CD4-positive, CD25-positive, alpha-beta regulatory T cell (primary cell): ENCODE measurements around the gene IL12RB2. TPM values are rescaled to one million over a fixed set of nuclear protein-coding genes. Genes with fewer than 3 reads are reported as not detected.

Experiments
- ATAC-seq, 2 donors: fragments of 150-1000 bp; cut with Tn5 transposase; one replicate each; pipeline ENCODE4 v1.10.0; 2021; ENCODE audit warnings: low read depth in 2 of 2, moderate number of reproducible peaks in 2 of 2, moderate library complexity in 1 of 2
- DNase-seq, 3 donors: peaks; one replicate each; pipeline versions ENCODE4 v3.0.0 to v3.0.0-alpha.2; 2012 to 2022; ENCODE audit warnings: mixed read lengths in 1 of 3
- H3K27ac ChIP-seq: one replicate; pipeline ENCODE4 v1.7.0; 2013; ENCODE audit warnings: mild to moderate bottlenecking, low read length; ENCODE audit not compliant: insufficient read depth, poor library complexity, severe bottlenecking
- H3K27me3 ChIP-seq: one replicate; pipeline ENCODE4 v1.7.0; 2013; ENCODE audit warnings: low read length; ENCODE audit not compliant: control insufficient read depth, insufficient read depth
- H3K36me3 ChIP-seq: one replicate; pipeline ENCODE4 v1.7.0; 2013; ENCODE audit warnings: mild to moderate bottlenecking, low read length, moderate library complexity; ENCODE audit not compliant: control insufficient read depth, insufficient read depth
- H3K4me1 ChIP-seq: 2 replicates; pipeline ENCODE4 v1.7.0; 2013; ENCODE audit warnings: mild to moderate bottlenecking, low read length; ENCODE audit not compliant: insufficient read depth, control insufficient read depth, poor library complexity, severe bottlenecking
- H3K4me3 ChIP-seq: one replicate; pipeline ENCODE4 v1.7.0; 2013; ENCODE audit warnings: low read depth, mild to moderate bottlenecking, low read length, moderate library complexity
- H3K9me3 ChIP-seq, 2 experiments: 1 replicate in 1 of 2; 2 replicates in 1 of 2; pipeline ENCODE4 v1.7.0; 2013; ENCODE audit warnings: low read length in 2 of 2, mild to moderate bottlenecking in 1 of 2, moderate library complexity in 1 of 2; ENCODE audit not compliant: control insufficient read depth in 2 of 2
- H3K27ac Mint-ChIP-seq, 3 donors: one replicate each; pipeline ENCODE4 v1.8.0; 2020 to 2022; ENCODE audit warnings: mild to moderate bottlenecking in 3 of 3, mixed read lengths in 3 of 3, moderate library complexity in 2 of 3
- H3K27me3 Mint-ChIP-seq: one replicate; pipeline ENCODE4 v1.8.0; 2022; ENCODE audit warnings: mild to moderate bottlenecking, mixed read lengths
- H3K36me3 Mint-ChIP-seq: one replicate; pipeline ENCODE4 v1.8.0; 2020; ENCODE audit warnings: mixed read lengths
- H3K4me1 Mint-ChIP-seq, 4 donors: one replicate each; pipeline ENCODE4 v1.8.0; 2020 to 2022; ENCODE audit warnings: mixed read lengths in 4 of 4, mild to moderate bottlenecking in 1 of 4
- H3K4me3 Mint-ChIP-seq, 4 donors: one replicate each; pipeline ENCODE4 v1.8.0; 2020 to 2022; ENCODE audit warnings: mild to moderate bottlenecking in 4 of 4, mixed read lengths in 4 of 4, moderate library complexity in 3 of 4
- H3K9me3 Mint-ChIP-seq, 7 donors: one replicate each; pipeline ENCODE4 v1.8.0; 2020 to 2022; ENCODE audit warnings: mixed read lengths in 7 of 7, mild to moderate bottlenecking in 3 of 7, moderate library complexity in 2 of 7
- polyA plus RNA-seq, 4 donors: library from polyadenylated mRNA; unstranded; fragments of 300-500 nt; fragmentation: Illumina TruSeq; gene quantifications; one replicate each; pipeline ENCODE4 v1.2.3, GENCODE V29; 2021
- total RNA-seq: library from RNA; stranded (reverse); gene quantifications from one replicate; pipeline ENCODE4 v1.2.3, GENCODE V29; 2022

The IL12RB2 gene
- total and polyA plus RNA-seq, 5 donors from 2014 or later = 11.9 to 43.5 (median 18.1) TPM

- peak within 1 kb of the TSS; percentile 95 to 100 (median 96) for H3K4me3 Mint-ChIP-seq
- peaks cover 7% of the 10 kb centered on the region for H3K36me3 ChIP-seq
- H3K27me3 Mint-ChIP-seq = peaks cover 6% of the 10 kb centered on the region
- no peaks in the 10 kb centered on the region for H3K9me3 ChIP-seq
- peaks cover 38% of the 10 kb centered on the region for H3K4me1 ChIP-seq
- no peaks in the 10 kb centered on the region for H3K9me3 Mint-ChIP-seq
- peak within 1 kb of the TSS; percentile 98 to 100 (median 99) for H3K27ac Mint-ChIP-seq
- DNase-seq = peak; percentile 95 to 99 (median 95)
- peaks cover 13% of the 10 kb centered on the region for H3K36me3 Mint-ChIP-seq
- peak within 1 kb of the TSS; percentile 98 for H3K4me3 ChIP-seq
- peak within 1 kb of the TSS; percentile 97 for H3K27ac ChIP-seq
- peak; percentile 93 to 96 for ATAC-seq
- H3K27me3 ChIP-seq = no peaks in the 10 kb centered on the region
- H3K4me1 Mint-ChIP-seq = peaks cover 13 to 45% (median 34%) of the 10 kb centered on the region in 4 donors
These were observed 122.9 kb downstream of the IL12RB2 start, which contains the start of gene SERBP1 for GRCh38 chr1:67430358-67431155. TSS of gene SERBP1 (minus strand) at chr1:67430402. CDS start at chr1:67430300, 102 bp downstream.

- H3K4me3 ChIP-seq = peak overlapping the region; percentile 92
- peaks cover 31% of the 10 kb centered on the region for H3K4me1 ChIP-seq
- DNase-seq = no peak
- peaks cover 6% of the 10 kb centered on the region for H3K36me3 Mint-ChIP-seq
- peak overlapping the region; percentile 97 for H3K27ac ChIP-seq
- H3K9me3 Mint-ChIP-seq = no peaks in the 10 kb centered on the region
- peak overlapping the region; percentile 95 to 100 (median 96) for H3K4me3 Mint-ChIP-seq
- peaks cover 6% of the 10 kb centered on the region for H3K27me3 Mint-ChIP-seq
- H3K9me3 ChIP-seq = no peaks in the 10 kb centered on the region
- H3K27me3 ChIP-seq = no peaks in the 10 kb centered on the region
- H3K27ac Mint-ChIP-seq = peak overlapping the region; percentile 98 to 100 (median 99)
- peaks cover 10 to 39% (median 27%) of the 10 kb centered on the region in 4 donors for H3K4me1 Mint-ChIP-seq
- no peak for ATAC-seq
- H3K36me3 ChIP-seq = no peaks in the 10 kb centered on the region
These were observed 123.6 kb downstream of the IL12RB2 start for GRCh38 chr1:67431156-67431765.

GRCh38 chr1:67431869-67432578, 124.4 kb downstream of the IL12RB2 start:
- Histone ChIP-seq H3K27me3 (no peaks in the 10 kb centered on the region), H3K27ac (no peak overlapping the region), H3K4me1 (peaks cover 24% of the 10 kb centered on the region), H3K4me3 (peak overlapping the region; percentile 92), H3K36me3 (no peaks in the 10 kb centered on the region), H3K9me3 (no peaks in the 10 kb centered on the region)
- H3K9me3 Mint-ChIP-seq = no peaks in the 10 kb centered on the region
- H3K4me3 Mint-ChIP-seq = peak overlapping the region; percentile 75 to 97 (median 84)
- peaks cover 6% of the 10 kb centered on the region for H3K27me3 Mint-ChIP-seq
- no peak for DNase-seq
- peak overlapping the region; percentile 21 to 87 (median 38) for H3K27ac Mint-ChIP-seq
- ATAC-seq = no peak
- H3K36me3 Mint-ChIP-seq = peaks cover 6% of the 10 kb centered on the region
- H3K4me1 Mint-ChIP-seq = peaks cover 5 to 35% (median 23%) of the 10 kb centered on the region in 4 donors

GRCh38 chr1:67432745-67433144, 125.1 kb downstream of the IL12RB2 start:
- no peak overlapping the region for H3K4me3 ChIP-seq
- H3K9me3 Mint-ChIP-seq = no peaks in the 10 kb centered on the region
- no peaks in the 10 kb centered on the region for H3K27me3 ChIP-seq
- peaks cover 6% of the 10 kb centered on the region for H3K27me3 Mint-ChIP-seq
- no peaks in the 10 kb centered on the region for H3K36me3 ChIP-seq
- ATAC-seq (no peak), DNase-seq (no peak)
- no peaks in the 10 kb centered on the region for H3K9me3 ChIP-seq
- no peak overlapping the region for H3K27ac ChIP-seq
- peaks cover 0 to 28% (median 16%) of the 10 kb centered on the region in 4 donors for H3K4me1 Mint-ChIP-seq
- H3K27ac Mint-ChIP-seq = peak overlapping the region in 1 of 3 donors; percentile 10
- peaks cover 17% of the 10 kb centered on the region for H3K4me1 ChIP-seq
- H3K4me3 Mint-ChIP-seq = peak overlapping the region in 2 of 4 donors; percentile 42 to 84
- peaks cover 6% of the 10 kb centered on the region for H3K36me3 Mint-ChIP-seq

- Mint-ChIP-seq H3K9me3 (no peaks in the 10 kb centered on the region), H3K27me3 (peaks cover 6% of the 10 kb centered on the region), H3K27ac (no peak overlapping the region), H3K4me3 (peak overlapping the region in 1 of 4 donors; percentile 61), H3K4me1 (peaks cover 0 to 23% (median 12%) of the 10 kb centered on the region in 4 donors), H3K36me3 (peaks cover 4% of the 10 kb centered on the region)
- DNase-seq = no peak
- Histone ChIP-seq H3K9me3 (no peaks in the 10 kb centered on the region), H3K27ac (no peak overlapping the region), H3K27me3 (no peaks in the 10 kb centered on the region), H3K4me3 (no peak overlapping the region), H3K36me3 (no peaks in the 10 kb centered on the region), H3K4me1 (peaks cover 8% of the 10 kb centered on the region)
- no peak for ATAC-seq
These were observed 126.2 kb downstream of the IL12RB2 start for GRCh38 chr1:67433837-67434236.

- H3K4me3 Mint-ChIP-seq = peak overlapping the region in 2 of 4 donors; percentile 51 to 61
- H3K9me3 ChIP-seq = no peaks in the 10 kb centered on the region
- H3K27ac ChIP-seq = no peak overlapping the region
- H3K4me1 ChIP-seq = peaks cover 8% of the 10 kb centered on the region
- H3K4me1 Mint-ChIP-seq = peaks cover 0 to 23% (median 12%) of the 10 kb centered on the region in 4 donors
- no peaks in the 10 kb centered on the region for H3K36me3 ChIP-seq
- no peak overlapping the region for H3K27ac Mint-ChIP-seq
- no peak overlapping the region for H3K4me3 ChIP-seq
- H3K27me3 ChIP-seq = no peaks in the 10 kb centered on the region
- ATAC-seq = no peak
- no peaks in the 10 kb centered on the region for H3K9me3 Mint-ChIP-seq
- DNase-seq = no peak
- no peaks in the 10 kb centered on the region for H3K36me3 Mint-ChIP-seq
- H3K27me3 Mint-ChIP-seq = peaks cover 6% of the 10 kb centered on the region
These were observed 126.8 kb downstream of the IL12RB2 start for GRCh38 chr1:67434491-67434890.

- Mint-ChIP-seq H3K4me3 (no peak overlapping the region), H3K27me3 (no peaks in the 10 kb centered on the region), H3K36me3 (no peaks in the 10 kb centered on the region), H3K4me1 (peaks cover 0 to 9% (median 5%) of the 10 kb centered on the region in 4 donors), H3K27ac (no peak overlapping the region), H3K9me3 (no peaks in the 10 kb centered on the region)
- Histone ChIP-seq H3K27ac (no peak overlapping the region), H3K9me3 (no peaks in the 10 kb centered on the region), H3K4me3 (no peak overlapping the region), H3K4me1 (peaks cover 2% of the 10 kb centered on the region), H3K27me3 (no peaks in the 10 kb centered on the region), H3K36me3 (no peaks in the 10 kb centered on the region)
- ATAC-seq (no peak), DNase-seq (no peak)
These were observed 128.9 kb downstream of the IL12RB2 start for GRCh38 chr1:67436511-67437055.
